Liver (tissue), 3 donors: Measurements from ENCODE around the gene XAB2.

Experiments used
- FOXA1 ChIP-seq: IDR thresholded peaks from 2 replicates; pipeline ENCODE4 v1.6.1; 2016; ENCODE audit warnings: antibody characterized with exemption
- GABPA ChIP-seq, 2 donors: IDR thresholded peaks in 1 of 2; conservative IDR thresholded peaks in 1 of 2; 2 replicates each; pipeline ENCODE4 v1.6.1; 2016; ENCODE audit warnings: antibody characterized with exemption in 2 of 2, mild to moderate bottlenecking in 1 of 2, moderate library complexity in 1 of 2
- JUND ChIP-seq, 2 donors: IDR thresholded peaks; 2 replicates each; pipeline ENCODE4 v1.6.1; 2016; ENCODE audit warnings: antibody characterized with exemption in 2 of 2
- RXRA ChIP-seq, 2 donors: IDR thresholded peaks; 2 replicates each; pipeline ENCODE4 v1.6.1; 2017 to 2018; ENCODE audit warnings: antibody characterized with exemption in 2 of 2, mild to moderate bottlenecking in 1 of 2
- SP1 ChIP-seq: IDR thresholded peaks from 2 replicates; pipeline ENCODE4 v1.6.1; 2018; ENCODE audit warnings: antibody characterized with exemption, mild to moderate bottlenecking
- YY1 ChIP-seq: IDR thresholded peaks from 2 replicates; pipeline ENCODE4 v1.6.1; 2016; ENCODE audit warnings: antibody characterized with exemption, mild to moderate bottlenecking
- TF ChIP-seq, protein P1 (sequence below): fragments of 150-350 bp; IDR thresholded peaks from 2 replicates; pipeline ENCODE4 v1.5.1; 2017; ENCODE audit warnings: improper control_type of control experiment, low read depth, low read length; ENCODE audit not compliant: missing input control
- TF ChIP-seq, protein P2 (sequence below): IDR thresholded peaks from 2 replicates; pipeline ENCODE4 v1.6.1; 2016; ENCODE audit warnings: antibody characterized with exemption, mild to moderate bottlenecking
- TF ChIP-seq, protein P3 (sequence below): IDR thresholded peaks from 2 replicates; pipeline ENCODE4 v1.6.1; 2016; ENCODE audit warnings: antibody characterized with exemption
- TF ChIP-seq, protein P4 (sequence below): IDR thresholded peaks from 2 replicates; pipeline ENCODE4 v1.6.1; 2016; ENCODE audit warnings: antibody characterized with exemption
- donor health status: healthy.
- donor health status: healthy.

DNA sequence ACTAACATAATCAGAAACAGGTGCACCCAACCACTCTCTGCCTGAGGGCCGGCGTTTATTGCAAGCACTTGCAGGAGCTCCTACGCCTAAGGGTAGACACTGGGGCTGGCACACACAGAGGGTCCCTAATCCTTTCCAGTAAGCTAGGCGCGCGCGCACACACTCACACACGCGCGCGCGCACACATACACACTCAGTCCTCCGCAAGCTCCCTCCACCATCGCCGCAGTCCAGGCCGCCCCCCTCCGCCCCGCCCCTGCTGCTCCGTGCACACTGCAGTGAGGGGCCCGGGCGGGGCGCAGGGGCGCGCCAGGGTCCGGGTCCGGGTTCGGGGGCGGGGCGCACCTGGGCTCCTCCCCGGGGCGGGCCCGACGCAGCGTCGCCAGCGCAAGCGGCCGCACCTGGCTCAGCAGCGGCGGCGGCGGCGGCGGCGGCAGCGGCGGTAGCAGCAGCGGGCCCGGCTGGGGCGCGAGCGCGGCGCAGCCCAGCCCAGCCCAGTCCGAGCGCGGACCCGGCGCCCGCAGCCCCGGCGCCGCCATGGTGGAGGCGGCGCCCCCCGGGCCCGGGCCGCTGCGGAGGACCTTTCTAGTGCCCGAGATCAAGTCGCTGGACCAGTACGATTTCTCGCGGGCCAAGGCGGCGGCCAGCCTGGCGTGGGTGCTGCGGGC is 33.7 kb downstream of the XAB2 start, which contains the start of gene CAMSAP3:
- TF ChIP-seq RXRA (IDR thresholded peaks at IDR 0.05) (no peak), GABPA (IDR thresholded peaks at IDR 0.05 in 1 of 2, conservative IDR thresholded peaks at IDR 0.05 in 1 of 2) (no peak), JUND (IDR thresholded peaks at IDR 0.05) (no peak), FOXA1 (no peak), SP1 (no peak), YY1 (no peak)
- TF ChIP-seq, protein P1, sequence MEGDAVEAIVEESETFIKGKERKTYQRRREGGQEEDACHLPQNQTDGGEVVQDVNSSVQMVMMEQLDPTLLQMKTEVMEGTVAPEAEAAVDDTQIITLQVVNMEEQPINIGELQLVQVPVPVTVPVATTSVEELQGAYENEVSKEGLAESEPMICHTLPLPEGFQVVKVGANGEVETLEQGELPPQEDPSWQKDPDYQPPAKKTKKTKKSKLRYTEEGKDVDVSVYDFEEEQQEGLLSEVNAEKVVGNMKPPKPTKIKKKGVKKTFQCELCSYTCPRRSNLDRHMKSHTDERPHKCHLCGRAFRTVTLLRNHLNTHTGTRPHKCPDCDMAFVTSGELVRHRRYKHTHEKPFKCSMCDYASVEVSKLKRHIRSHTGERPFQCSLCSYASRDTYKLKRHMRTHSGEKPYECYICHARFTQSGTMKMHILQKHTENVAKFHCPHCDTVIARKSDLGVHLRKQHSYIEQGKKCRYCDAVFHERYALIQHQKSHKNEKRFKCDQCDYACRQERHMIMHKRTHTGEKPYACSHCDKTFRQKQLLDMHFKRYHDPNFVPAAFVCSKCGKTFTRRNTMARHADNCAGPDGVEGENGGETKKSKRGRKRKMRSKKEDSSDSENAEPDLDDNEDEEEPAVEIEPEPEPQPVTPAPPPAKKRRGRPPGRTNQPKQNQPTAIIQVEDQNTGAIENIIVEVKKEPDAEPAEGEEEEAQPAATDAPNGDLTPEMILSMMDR: no peak
- TF ChIP-seq, protein P2, sequence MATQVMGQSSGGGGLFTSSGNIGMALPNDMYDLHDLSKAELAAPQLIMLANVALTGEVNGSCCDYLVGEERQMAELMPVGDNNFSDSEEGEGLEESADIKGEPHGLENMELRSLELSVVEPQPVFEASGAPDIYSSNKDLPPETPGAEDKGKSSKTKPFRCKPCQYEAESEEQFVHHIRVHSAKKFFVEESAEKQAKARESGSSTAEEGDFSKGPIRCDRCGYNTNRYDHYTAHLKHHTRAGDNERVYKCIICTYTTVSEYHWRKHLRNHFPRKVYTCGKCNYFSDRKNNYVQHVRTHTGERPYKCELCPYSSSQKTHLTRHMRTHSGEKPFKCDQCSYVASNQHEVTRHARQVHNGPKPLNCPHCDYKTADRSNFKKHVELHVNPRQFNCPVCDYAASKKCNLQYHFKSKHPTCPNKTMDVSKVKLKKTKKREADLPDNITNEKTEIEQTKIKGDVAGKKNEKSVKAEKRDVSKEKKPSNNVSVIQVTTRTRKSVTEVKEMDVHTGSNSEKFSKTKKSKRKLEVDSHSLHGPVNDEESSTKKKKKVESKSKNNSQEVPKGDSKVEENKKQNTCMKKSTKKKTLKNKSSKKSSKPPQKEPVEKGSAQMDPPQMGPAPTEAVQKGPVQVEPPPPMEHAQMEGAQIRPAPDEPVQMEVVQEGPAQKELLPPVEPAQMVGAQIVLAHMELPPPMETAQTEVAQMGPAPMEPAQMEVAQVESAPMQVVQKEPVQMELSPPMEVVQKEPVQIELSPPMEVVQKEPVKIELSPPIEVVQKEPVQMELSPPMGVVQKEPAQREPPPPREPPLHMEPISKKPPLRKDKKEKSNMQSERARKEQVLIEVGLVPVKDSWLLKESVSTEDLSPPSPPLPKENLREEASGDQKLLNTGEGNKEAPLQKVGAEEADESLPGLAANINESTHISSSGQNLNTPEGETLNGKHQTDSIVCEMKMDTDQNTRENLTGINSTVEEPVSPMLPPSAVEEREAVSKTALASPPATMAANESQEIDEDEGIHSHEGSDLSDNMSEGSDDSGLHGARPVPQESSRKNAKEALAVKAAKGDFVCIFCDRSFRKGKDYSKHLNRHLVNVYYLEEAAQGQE: no peak
- TF ChIP-seq, protein P3, sequence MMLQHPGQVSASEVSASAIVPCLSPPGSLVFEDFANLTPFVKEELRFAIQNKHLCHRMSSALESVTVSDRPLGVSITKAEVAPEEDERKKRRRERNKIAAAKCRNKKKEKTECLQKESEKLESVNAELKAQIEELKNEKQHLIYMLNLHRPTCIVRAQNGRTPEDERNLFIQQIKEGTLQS: no peak
- TF ChIP-seq, protein P4, sequence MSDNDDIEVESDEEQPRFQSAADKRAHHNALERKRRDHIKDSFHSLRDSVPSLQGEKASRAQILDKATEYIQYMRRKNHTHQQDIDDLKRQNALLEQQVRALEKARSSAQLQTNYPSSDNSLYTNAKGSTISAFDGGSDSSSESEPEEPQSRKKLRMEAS: no peak
